CD4-positive, alpha-beta T cell treated with Interleukin-21 for 1 hour (primary cell): ENCODE data around the gene RNASEH2C.
"Not testable (repeated sequence)": the region's sequence is repeated elsewhere in the genome, so short reads cannot be mapped to it uniquely, and the experiment has no call there.

Experiments
- DNase-seq: peaks from one replicate; pipeline ENCODE4 v3.0.0-alpha.2; 2020

RNASEH2C gene

GRCh38 chr11:65720211-65720934, at the start of gene RNASEH2C:
TSS of gene RNASEH2C (minus strand) at chr11:65720798. CDS start at chr11:65720758, 40 bp downstream.
- DNase-seq = peak; percentile 76

GRCh38 chr11:65767806-65768205, 47.2 kb upstream of the RNASEH2C start:
- DNase-seq = not testable (repeated sequence)

- DNase-seq = no peak
These were observed 46.8 kb upstream of the RNASEH2C start for GRCh38 chr11:65767406-65767805.

GRCh38 chr11:65766535-65766934, 45.9 kb upstream of the RNASEH2C start:
- no peak for DNase-seq

- DNase-seq = no peak
These were observed 43.8 kb upstream of the RNASEH2C start for GRCh38 chr11:65764434-65764833.

GRCh38 chr11:65762816-65763215, 42.2 kb upstream of the RNASEH2C start:
- DNase-seq = not testable (repeated sequence)

GRCh38 chr11:65762169-65762568, 41.6 kb upstream of the RNASEH2C start:
- not testable (repeated sequence) for DNase-seq

GRCh38 chr11:65745049-65745448, 24.5 kb upstream of the RNASEH2C start:
- no peak for DNase-seq

GRCh38 chr11:65744699-65745042, 24.1 kb upstream of the RNASEH2C start:
- DNase-seq = no peak

- DNase-seq = no peak
These were observed 23.6 kb upstream of the RNASEH2C start for GRCh38 chr11:65744026-65744698.

GRCh38 chr11:65743681-65744025, 23.1 kb upstream of the RNASEH2C start:
- DNase-seq = no peak

GRCh38 chr11:65742353-65742752, 21.8 kb upstream of the RNASEH2C start:
- no peak for DNase-seq

GRCh38 chr11:65741185-65741584, 20.6 kb upstream of the RNASEH2C start:
- DNase-seq = no peak

- DNase-seq = no peak
These were observed 18.4 kb upstream of the RNASEH2C start for GRCh38 chr11:65739022-65739421.

GRCh38 chr11:65736810-65737209, 16.2 kb upstream of the RNASEH2C start:
- no peak for DNase-seq

- DNase-seq = not testable (repeated sequence)
These were observed 14.5 kb upstream of the RNASEH2C start for GRCh38 chr11:65735111-65735510.

GRCh38 chr11:65730461-65730860, 9.9 kb upstream of the RNASEH2C start:
- DNase-seq = no peak

- no peak for DNase-seq
These were observed 7.3 kb upstream of the RNASEH2C start for GRCh38 chr11:65727865-65728264.

- no peak for DNase-seq
These were observed 6.1 kb upstream of the RNASEH2C start for GRCh38 chr11:65726660-65727059.

- no peak for DNase-seq
These were observed 1.7 kb upstream of the RNASEH2C start for GRCh38 chr11:65722261-65722660.

- peak; percentile 26 for DNase-seq
These were observed 757 bp downstream of the RNASEH2C start for GRCh38 chr11:65719871-65720210.

GRCh38 chr11:65718964-65719492, 1.6 kb downstream of the RNASEH2C start:
- DNase-seq = no peak

GRCh38 chr11:65718531-65718930, 2.1 kb downstream of the RNASEH2C start:
- DNase-seq = no peak

GRCh38 chr11:65717906-65718305, 2.7 kb downstream of the RNASEH2C start:
- DNase-seq = no peak
